DMS79 treated with DMSO at 0.1 percent for 48 hours (cell line): Measurements from ENCODE around the gene SH2D1B.
A peak's percentile ranks its signal among the peaks of the same experiment; 100 is the strongest.

Experiments used
- DNase-seq: peaks from one replicate; lab custom pipeline; 2025; lab: John Stamatoyannopoulos, UW

Gene SH2D1B

DNA sequence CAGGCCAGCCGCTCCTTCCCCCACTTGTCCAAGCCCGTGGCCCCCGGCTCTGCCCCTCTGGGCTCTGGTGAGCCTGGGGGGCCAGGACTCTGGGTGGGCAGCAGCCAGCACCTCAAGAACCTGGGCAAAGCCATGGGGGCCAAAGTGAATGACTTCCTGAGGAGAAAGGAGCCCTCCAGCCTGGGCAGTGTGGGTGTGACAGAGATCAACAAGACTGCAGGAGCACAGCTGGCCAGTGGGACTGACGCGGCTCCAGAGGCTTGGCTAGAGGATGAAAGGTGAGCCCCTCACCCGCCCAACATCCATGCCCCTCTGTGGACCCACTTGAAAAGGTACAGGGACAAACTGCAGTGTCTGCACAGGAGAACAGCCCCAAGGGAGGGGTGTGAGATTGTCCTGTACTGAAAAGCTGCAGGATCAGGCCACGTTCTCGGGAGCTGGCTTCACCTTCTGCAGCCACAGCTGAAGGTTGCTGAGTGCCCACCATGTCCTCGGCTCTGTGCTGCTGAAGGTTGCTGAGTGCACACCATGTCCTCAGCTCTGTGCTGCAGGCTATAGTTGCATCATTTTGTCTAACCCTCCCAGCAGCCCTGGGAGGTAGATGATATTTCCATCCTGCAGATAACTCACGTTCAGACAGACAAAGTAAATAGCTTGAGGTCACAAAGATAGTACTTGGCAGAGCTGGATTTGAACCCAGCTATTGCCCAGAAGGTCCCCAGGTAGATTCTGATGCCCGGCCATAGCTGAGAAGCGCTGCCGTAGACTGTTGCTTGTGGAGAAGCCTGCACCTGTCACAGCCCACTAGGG, 29.8 kb downstream of the SH2D1B start:
- DNase-seq = no peak

- no peak for DNase-seq
Measured at GRCh38 chr1:162381383-162381782, 30.6 kb downstream of the SH2D1B start, which contains the start of gene C1orf226. TSS of gene C1orf226 (plus strand) at chr1:162381728. CDS start at chr1:162381902, 174 bp downstream.

DNA sequence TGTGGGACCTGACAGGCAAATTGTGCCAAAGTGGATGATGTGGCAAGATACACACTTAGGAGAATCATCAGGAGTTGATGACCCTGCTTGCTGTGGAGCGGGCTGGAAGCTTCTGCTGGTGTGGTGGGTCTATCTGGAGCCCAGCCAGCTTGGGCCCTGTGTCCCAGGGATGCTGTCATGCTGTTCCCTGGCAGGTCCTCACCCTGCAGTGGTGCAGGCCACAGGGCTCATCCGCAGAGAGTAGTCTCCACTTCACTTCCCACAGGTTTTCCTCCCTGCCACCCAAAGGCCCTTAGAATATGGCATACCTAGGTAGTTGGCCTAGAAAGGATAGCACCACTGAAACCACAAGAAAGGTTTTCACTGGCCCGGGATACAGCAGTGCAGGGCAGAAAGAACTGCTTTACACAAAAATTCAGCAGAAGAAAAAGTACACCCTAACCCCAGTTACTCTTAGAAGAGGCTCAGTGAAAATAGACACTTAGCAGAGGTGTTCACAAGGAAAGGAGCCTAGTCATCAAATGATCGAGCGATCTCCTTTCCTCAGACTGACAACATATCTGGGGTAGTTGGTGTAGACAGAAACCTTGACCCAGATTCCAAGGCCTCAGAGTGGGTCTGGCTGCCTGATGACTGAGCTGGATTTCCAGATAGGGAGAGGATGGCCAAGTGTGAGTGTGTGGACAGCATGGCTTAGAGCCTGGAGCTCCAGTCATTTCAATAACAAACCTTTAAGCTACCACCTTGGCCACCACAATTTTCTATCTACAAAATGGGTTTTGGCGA, 31.7 kb downstream of the SH2D1B start:
- DNase-seq = no peak

GRCh38 chr1:162376691-162377090, 35.2 kb downstream of the SH2D1B start, which contains the start of gene SPATA46:
TSS of gene SPATA46 (minus strand) at chr1:162376854. CDS start at chr1:162376790, 64 bp downstream.
- DNase-seq = no peak

GRCh38 chr1:162375463-162375862, 36.5 kb downstream of the SH2D1B start:
- DNase-seq = no peak

- DNase-seq = no peak
Measured at GRCh38 chr1:162374406-162374805, 37.5 kb downstream of the SH2D1B start.

GRCh38 chr1:162373541-162374260, 38.2 kb downstream of the SH2D1B start:
- DNase-seq = no peak

- no peak for DNase-seq
Measured at GRCh38 chr1:162373072-162373427, 38.9 kb downstream of the SH2D1B start.

DNA sequence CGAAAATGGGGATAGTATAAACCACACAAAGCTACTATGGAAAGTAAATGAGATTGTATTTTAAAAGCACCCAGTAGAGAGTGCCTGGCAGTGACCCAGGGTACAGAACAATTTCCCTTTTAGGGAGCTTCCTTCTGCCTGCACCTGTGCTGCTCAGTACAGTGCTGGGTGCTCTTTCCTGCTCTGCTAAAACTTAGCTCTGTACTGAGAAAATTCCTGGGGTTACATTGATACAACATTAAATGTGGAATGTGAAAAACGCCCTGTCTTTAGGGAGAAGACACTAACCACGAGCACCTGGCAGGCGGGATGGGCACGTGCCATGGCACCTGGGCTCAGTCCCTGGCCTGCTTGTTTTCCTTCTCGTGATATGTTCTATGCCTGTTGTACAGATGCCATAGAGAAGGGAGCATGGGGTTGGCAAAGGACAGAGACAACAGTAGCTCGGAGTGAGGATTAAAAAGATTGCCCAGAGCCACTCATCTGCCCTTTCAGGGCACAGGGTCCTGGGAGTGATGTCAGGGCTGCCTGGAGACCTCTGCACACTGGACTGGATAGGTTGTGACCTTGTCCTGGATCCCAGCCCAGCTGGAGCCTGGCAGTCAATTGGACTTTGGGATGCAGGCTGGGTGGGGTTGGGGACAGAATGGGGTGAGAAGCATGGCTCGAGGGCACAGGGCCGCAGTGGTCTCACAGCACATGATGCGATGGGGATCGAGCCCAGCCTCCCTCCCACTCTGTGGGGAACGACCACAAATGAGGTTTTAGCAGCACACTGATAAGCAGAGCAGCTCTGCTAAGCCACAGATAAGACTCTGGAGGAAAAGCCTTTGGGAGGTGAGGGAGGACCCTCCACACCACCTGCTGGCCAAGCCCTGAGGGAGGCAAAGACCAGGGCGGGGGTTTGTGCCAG, 39.5 kb downstream of the SH2D1B start:
- no peak for DNase-seq

DNA sequence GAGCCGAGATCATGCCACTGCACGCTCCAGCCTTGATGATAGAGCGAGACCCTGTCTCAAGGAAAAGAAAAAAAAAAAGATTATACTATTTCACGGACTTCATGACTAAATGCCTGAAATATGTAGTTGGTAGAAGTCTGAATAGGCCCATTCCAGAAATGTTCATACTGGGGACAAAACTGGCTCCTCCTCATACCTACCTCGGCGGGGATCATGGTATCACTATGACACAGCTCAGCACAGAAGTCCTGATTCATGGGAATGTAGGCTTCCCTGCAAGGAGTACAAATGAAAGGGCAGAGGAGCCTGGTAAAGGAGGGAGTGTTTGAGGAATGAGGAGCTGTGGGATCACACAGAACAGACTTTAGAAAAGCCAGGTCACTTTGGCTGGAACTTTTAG, 40.3 kb downstream of the SH2D1B start:
- DNase-seq = no peak

GRCh38 chr1:162370721-162371120, 41.2 kb downstream of the SH2D1B start:
- no peak for DNase-seq

- DNase-seq = no peak
Measured at GRCh38 chr1:162370161-162370560, 41.8 kb downstream of the SH2D1B start.

- no peak for DNase-seq
Measured at GRCh38 chr1:162369571-162369970, 42.4 kb downstream of the SH2D1B start.

- DNase-seq = peak; percentile 9
Measured at GRCh38 chr1:162368451-162368850, 43.5 kb downstream of the SH2D1B start.

DNA sequence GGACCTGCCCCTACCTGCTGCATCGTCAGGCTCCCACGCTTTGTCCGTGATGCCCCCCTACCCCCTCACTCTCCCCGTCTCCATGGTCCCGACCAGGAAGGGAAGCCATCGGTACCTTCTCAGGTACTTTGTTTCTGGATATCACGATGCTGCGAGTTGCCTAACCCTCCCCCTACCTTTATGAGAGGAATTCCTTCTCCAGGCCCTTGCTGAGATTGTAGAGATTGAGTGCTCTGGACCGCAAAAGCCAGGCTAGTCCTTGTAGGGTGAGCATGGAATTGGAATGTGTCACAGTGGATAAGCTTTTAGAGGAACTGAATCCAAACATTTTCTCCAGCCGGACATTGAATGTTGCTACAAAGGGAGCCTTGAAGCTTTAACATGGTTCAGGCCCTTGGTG, 44.2 kb downstream of the SH2D1B start:
- no peak for DNase-seq

DNA sequence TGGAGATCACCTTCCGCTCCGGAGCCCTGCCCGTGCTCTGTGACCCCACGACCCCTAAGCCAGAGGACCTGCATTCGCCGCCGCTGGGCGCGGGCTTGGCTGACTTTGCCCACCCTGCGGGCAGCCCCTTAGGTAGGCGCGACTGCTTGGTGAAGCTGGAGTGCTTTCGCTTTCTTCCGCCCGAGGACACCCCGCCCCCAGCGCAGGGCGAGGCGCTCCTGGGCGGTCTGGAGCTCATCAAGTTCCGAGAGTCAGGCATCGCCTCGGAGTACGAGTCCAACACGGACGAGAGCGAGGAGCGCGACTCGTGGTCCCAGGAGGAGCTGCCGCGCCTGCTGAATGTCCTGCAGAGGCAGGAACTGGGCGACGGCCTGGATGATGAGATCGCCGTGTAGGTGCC, 44.9 kb downstream of the SH2D1B start:
- no peak for DNase-seq

- no peak for DNase-seq
Measured at GRCh38 chr1:162366671-162367070, 45.3 kb downstream of the SH2D1B start.

DNA sequence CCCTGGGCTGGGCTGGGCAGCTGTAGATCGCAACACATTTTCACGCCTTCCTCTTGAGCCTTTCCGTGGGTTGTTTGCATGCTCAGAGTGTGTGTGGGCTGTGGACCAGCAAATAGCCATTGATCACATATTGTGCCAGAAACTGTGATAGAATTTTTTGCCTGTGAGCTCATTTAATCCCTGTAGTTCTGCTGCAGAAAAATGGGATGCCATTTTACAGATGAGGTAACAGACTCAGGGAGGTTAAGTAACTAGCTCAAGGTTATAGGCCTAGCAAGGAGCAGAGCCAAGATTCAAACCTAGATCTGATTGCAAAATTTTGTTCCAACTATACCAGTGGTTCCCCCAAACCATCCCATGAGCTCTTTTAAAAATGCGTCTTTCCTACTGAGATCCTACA, 45.8 kb downstream of the SH2D1B start:
- no peak for DNase-seq

DNA sequence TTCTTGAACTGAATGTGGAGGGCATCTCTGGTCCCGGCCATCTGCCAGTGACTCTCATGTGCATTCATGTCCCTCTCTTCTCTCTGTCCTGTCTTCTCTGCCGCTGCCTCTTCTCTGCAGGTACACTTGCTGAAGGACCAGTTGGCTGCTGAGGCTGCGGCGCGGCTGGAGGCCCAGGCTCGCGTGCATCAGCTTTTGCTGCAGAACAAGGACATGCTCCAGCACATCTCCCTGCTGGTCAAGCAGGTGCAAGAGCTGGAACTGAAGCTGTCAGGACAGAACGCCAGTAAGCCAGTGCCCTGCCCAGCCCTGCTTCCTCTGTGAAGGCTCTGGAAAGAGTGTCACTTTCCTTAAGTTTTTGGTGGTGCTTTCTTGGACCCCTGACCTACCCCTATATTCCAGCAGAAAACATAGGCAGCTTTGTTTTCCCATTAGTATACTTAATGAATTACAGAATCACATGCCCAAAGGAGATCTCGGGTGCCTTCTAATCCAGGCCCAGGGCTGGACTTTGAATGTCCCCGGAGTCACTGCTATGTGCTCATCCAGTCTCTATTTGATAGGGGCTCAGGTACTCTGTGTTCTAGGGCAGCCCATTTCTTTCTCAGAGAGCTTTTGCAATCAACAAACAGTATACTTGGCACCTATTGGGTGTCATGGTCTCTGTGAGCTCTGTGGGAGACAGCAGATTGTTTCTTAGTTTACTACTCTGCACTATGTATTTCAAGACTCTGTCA, 46.5 kb downstream of the SH2D1B start:
- DNase-seq = no peak

DNA sequence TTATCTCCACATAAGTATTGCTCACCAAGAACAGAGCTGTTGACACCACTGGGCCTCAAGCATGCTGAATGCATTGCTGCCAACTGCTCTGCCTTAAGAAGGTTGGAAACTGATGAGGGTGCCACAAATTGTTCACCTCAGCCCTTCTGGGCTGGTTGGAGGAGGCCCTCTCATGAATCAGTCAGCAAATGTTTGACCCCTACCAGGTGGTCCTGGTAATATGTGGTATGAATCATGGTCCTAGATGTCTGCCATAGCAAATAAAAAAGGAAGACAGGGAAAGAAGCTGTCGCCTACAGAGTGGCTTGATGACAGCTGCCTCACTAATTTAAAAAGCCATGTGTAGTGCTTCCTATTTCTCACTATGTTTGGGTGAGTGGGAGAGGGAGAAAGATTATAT, 47.4 kb downstream of the SH2D1B start:
- DNase-seq = no peak

DNA sequence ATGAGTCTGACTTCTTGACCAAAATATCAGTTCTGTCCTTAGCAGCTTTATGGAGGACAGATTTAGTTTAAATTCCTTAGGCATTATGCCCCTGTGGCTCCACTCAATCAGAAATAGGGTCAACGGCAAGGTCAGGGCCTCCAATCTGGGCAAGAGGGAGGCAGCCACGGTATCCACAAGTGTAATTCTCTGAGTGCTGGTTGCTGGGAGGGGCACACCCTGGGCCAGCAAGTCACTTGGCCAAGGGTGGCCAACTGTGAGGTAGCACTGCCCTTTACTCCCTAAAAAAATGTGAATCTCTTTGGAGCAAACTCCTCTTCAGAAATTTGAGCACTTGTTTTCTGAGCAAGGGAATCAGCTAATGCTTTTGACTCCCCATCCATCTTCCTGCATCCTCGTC, 48.1 kb downstream of the SH2D1B start:
- DNase-seq = no peak
